Stimulated activated CD8-positive, alpha-beta memory T cell treated with anti-CD3 and anti-CD28 coated beads, Interleukin-4, amount 100 ng/mL, for 24 hours (primary cell): ENCODE results near the gene CTNNA3.

Source experiments
- DNase-seq: peaks from one replicate; pipeline ENCODE4 v3.0.0-alpha.2; 2020; ENCODE audit warnings: low read depth

Gene CTNNA3

GRCh38 chr10:65911151-65911835 lies 1784.7 kb downstream of the CTNNA3 start:
- no peak for DNase-seq

DNA sequence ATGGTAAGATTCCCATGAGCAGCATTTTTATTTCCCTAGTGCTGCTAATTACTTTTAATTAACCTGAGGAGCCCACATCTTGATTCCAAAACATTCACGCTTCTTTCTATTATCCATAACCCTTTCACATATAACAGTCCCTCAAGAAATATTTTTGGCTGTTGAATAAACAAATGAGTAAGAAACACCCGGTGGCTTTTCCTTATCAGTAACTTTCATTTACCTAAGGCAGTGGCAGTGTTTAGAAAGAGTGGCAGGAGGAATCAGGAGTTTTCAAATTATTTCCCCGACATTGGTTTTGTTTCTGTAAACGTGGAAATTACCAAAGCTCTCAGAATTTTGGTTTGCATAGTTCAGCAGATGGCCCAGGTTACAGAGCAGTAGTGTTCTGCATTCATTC lies 1785.8 kb downstream of the CTNNA3 start:
- no peak for DNase-seq

DNA sequence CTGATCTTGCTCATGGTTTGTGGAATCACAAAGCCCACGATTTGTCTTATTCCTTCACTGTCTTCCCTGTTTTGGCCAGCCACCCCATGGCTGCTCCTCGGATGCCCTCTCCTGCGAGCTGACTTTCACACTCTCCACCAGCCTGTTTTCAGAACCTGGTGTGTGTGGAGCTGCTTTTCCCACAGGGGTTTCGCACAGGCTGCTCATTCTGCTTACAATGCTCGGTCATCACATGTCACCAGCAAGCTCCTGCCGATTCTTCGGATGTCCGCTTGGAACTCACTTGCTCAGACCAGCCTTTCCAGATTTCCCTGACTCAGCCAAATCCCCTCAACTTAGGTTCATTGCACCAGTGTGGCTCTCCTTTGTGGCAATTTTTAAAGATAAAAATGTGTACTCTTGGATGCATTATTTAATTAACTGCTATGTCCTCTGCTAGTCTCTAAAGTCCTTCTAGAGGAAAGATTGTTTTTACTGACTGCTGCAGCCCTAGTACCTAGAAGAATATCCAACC lies 1788.7 kb downstream of the CTNNA3 start:
- DNase-seq: no peak

- no peak for DNase-seq
Observed at GRCh38 chr10:65903620-65904019, 1792.4 kb downstream of the CTNNA3 start.

DNA sequence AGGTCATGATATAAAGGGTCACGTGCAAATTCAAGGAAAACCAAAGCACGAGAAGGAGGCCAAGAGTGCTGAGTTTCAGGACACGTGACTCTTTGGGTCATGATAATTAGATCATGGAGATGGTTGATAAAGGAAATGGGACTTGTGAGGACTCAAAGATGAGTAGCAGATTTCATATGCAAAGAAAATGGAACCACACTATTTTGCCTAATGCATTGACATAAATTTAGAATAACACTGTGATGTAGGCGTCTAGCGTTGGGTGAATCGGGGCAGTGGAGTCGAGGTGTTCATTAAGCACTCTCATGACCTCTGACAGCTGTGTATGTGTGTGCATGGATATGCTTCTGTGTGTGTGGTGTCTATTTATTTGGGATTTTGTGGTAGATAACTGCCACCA lies 1795.7 kb downstream of the CTNNA3 start:
- DNase-seq: no peak

- no peak for DNase-seq
Observed at GRCh38 chr10:65898055-65898454, 1797.9 kb downstream of the CTNNA3 start.

GRCh38 chr10:65894961-65895360 lies 1801.0 kb downstream of the CTNNA3 start:
- DNase-seq: no peak

DNA sequence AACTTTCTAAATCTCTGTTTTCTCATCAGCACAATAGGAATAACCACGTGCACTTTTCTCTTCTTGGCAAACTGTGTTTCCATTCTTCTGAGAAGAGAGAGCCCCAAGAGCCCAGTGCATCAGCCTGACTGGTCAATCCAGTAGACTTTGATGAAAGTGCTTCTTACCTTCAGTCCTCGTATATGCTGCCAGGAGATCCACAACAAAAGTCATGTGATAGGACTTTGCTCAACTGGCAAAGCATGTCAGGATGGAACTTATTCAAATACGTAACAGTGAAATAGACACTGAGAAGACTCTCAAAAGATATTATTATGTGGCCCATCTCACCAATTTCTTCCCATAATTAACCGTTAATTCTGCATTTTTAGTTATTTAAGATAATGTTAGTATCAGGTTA lies 1801.6 kb downstream of the CTNNA3 start:
- DNase-seq: no peak

DNA sequence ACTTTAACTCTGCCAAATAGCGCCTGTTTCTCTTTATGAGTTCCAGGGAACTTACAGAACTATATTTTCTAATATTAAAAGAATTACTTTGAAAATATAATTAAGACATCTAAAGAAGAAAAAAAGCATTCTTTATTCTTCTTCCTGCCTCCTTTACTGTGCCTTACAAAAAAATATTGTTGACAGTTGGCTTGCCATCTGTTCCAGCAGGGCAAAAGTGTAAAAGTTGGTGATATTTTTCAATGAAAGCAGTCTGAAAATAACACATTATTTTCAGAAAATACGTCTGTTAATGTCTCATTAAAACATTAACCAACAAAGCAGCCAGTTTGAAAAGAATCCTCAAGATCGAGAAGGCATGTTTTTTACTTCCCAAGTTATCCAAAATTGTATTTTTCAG lies 1802.3 kb downstream of the CTNNA3 start:
- DNase-seq: no peak

- no peak for DNase-seq
Observed at GRCh38 chr10:65892284-65892683, 1803.7 kb downstream of the CTNNA3 start.

DNA sequence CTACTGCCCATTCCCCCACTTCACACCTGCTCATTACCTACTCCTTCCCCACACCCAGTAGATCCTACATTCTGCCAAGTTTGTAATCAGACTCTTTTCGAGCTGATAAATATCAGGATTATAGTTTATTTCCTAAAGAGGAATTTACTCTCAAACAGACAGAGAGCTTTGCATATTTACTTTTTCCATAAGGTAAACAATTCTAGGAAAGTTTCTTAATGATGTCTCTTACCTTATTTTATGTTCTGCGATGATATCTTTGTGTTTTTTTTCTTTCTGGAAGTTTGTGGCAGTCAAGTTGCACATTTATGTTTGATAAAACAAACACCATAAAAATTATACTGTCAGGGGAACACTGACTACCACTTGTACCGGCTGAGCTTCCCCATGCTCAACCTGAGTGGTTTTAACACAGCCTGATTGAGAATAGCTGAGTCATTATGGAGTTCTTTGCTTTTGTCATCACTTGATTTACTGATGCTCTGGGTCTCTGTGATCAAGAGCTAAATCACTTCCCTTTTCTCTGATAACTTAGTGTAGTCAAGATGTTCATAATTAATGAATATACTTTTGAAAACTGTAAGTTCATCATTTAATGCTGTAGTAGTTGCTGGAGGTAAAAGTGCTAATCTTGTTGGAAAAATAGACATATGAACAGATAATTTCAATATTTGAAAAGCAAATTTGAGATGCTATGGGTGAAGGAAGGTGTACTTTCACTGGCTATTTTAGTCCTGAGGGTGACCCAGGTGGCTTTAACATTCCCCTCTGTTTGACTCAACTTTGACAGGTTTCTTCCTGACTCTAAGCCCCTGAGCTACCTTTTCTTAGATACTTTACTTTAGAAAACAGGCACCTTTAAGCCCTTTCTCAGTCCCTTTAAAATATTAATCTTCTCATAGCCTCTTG lies 1804.7 kb downstream of the CTNNA3 start:
- no peak for DNase-seq

DNA sequence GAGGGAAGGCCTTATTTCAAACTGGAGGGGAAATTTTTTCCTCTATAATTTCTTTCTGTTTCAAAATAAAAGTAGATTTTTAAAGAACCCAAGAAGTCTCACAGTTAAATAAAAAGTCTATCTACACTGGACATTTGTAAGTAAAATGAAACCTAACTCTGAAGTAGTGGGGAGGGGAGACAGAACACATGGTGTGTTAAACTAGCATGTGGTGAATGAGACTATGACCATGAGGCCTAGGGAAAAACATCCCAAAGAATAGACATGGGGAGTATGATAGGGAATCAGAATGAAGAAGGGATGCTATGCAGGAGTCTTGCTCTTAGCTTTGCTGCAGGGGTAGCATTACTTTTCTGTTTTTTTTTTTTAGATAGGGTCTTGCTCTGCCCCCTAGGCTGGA lies 1831.5 kb downstream of the CTNNA3 start:
- DNase-seq: no peak

DNA sequence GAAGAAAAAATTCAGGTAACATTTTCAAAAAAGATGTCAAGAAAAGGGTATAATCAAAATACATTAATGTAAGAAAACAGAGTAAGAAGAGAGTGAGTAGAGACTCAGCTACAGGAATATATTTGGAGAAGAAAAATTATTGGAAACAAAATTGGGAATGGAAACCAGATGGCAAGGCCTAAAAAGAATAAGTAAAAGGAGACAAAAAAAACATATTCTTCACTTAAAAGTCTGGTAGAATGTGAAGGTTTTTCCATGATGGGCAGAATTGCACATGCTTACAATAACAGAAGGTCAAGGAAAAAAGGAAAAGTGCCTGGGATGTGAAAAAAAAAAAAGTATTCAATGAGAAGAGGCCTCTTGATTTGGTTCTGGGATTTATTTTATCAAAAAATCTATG lies 1832.0 kb downstream of the CTNNA3 start:
- DNase-seq: no peak
